ENCODE measurements around the gene SNX25. TPM values are rescaled to one million over a fixed set of nuclear protein-coding genes. Genes with fewer than 3 reads are reported as not detected.

The SNX25 gene
- total and polyA plus RNA-seq, 2 experiments from 2014 or later = 6.9 to 25.0 TPM

GRCh38 chr4:185408432-185408831 is 199.0 kb downstream of the SNX25 start:
- H3K4me2 ChIP-seq = no peak overlapping the region
- ATAC-seq (no peak), DNase-seq (ENCODE audit: low spot score) (no peak)
- Mint-ChIP-seq H3K27me3 (ENCODE audit: insufficient read depth, low read depth, poor library complexity) (no peaks in the 10 kb centered on the region), H3K4me3 (no peak overlapping the region), H3K4me1 (no peaks in the 10 kb centered on the region), H3K9me3 (peaks cover 5% of the 10 kb centered on the region; the same call in 1 of the 3 replicates), H3K27ac (no peak overlapping the region), H3K36me3 (ENCODE audit: low read depth) (peaks cover 25% of the 10 kb centered on the region)
- H2AFZ ChIP-seq = no peak overlapping the region
- TF ChIP-seq STAT1 (IDR thresholded peaks at IDR 0.05; ENCODE audit: unreplicated experiment) (no peak), REST (IDR thresholded peaks at IDR 0.05; ENCODE audit: unreplicated experiment) (no peak), ETS1 (IDR thresholded peaks at IDR 0.05) (no peak), ZNF114 (CRISPR knock-in tag; IDR thresholded peaks at IDR 0.05) (no peak), JUNB (IDR thresholded peaks at IDR 0.05; ENCODE audit: unreplicated experiment) (no peak), CREB1 (CRISPR knock-in tag; IDR thresholded peaks at IDR 0.05; ENCODE audit: low read depth) (no peak), EZH2phosphoT487 (IDR thresholded peaks at IDR 0.05; ENCODE audit: unreplicated experiment) (no peak), NANOG (IDR thresholded peaks at IDR 0.05; ENCODE audit: borderline replicate concordance) (no peak), POLR2AphosphoS5 (IDR thresholded peaks at IDR 0.05; ENCODE audit: low read depth) (no peak), EZH2 (IDR thresholded peaks at IDR 0.05; ENCODE audit: low read depth, unreplicated experiment) (no peak), ZNF331 (CRISPR knock-in tag; IDR thresholded peaks at IDR 0.05; ENCODE audit: low read depth) (no peak), ZNF462 (CRISPR knock-in tag; IDR thresholded peaks at IDR 0.05) (no peak), CTCF (conservative IDR thresholded peaks at IDR 0.05; ENCODE audit: low read depth in 2 of 2) (no peak)
- H4K20me1 ChIP-seq (replicated peaks; ENCODE audit: insufficient read depth) = no peaks in the 10 kb centered on the region
- no peaks in the 10 kb centered on the region for H3K4me1 ChIP-seq (ENCODE audit: insufficient read depth)
- no peaks in the 10 kb centered on the region for H3K27me3 ChIP-seq (ENCODE audit: insufficient read depth)
- H3K27ac ChIP-seq (ENCODE audit: low read depth) = no peak overlapping the region
- no peaks in the 10 kb centered on the region for H3F3A ChIP-seq (replicated peaks; ENCODE audit: low read depth)
- H3K9me2 ChIP-seq (ENCODE audit: insufficient read depth) = no peaks in the 10 kb centered on the region
- no peak overlapping the region for H3K4me3 ChIP-seq
- H3K36me3 ChIP-seq (ENCODE audit: insufficient read depth) = no peaks in the 10 kb centered on the region; the same call in 1 of the 2 replicates
- H3K79me2 ChIP-seq (replicated peaks; ENCODE audit: insufficient read depth) = no peaks in the 10 kb centered on the region

All from GM23338 (cell line).